HEK293 (cell line): Measurements from ENCODE around the gene NDUFB11.

ENCODE experiments used
- CTCF ChIA-PET: fragments of 350-600 bp; formaldehyde crosslinking; extraction: SDS; loops from one replicate; lab custom pipeline; 2021; ENCODE audit warnings: antibody characterized with exemption; lab: Yijun Ruan, JAX
- POLR2A ChIA-PET: fragments of 300-600 bp; formaldehyde crosslinking; extraction: SDS; loops from one replicate; lab custom pipeline; 2020; ENCODE audit warnings: antibody characterized with exemption, inconsistent platforms; lab: Yijun Ruan, JAX
- H3K27ac ChIP-seq: fragments of 200-500 bp; sonication (Bioruptor generic); 2 replicates; pipeline ENCODE4 v1.5.1; 2014; ENCODE audit warnings: low read depth, low read length, control low read depth, inconsistent platforms; ENCODE audit errors: extremely low read depth
- H3K36me3 ChIP-seq, 2 experiments: fragments of 200-500 bp in 1 of 2; sonication (Bioruptor generic) in 1 of 2; 1 replicate in 1 of 2; 2 replicates in 1 of 2; pipeline ENCODE4 v1.5.1; 2014 to 2017; ENCODE audit warnings: inconsistent platforms in 2 of 2, low read length in 2 of 2; ENCODE audit not compliant: control insufficient read depth in 2 of 2, insufficient read depth in 1 of 2
- H3K4me1 ChIP-seq: fragments of 200-500 bp; sonication (Bioruptor generic); 2 replicates; pipeline ENCODE4 v1.5.1; 2014; ENCODE audit warnings: mild to moderate bottlenecking, low read length, inconsistent platforms; ENCODE audit not compliant: control insufficient read depth, insufficient read depth
- H3K4me3 ChIP-seq: 2 replicates; pipeline ENCODE4 v1.5.1; 2011; ENCODE audit warnings: low read depth, mild to moderate bottlenecking, control low read depth, low read length, moderate library complexity
- H3K9me3 ChIP-seq: fragments of 200-500 bp; sonication (Bioruptor generic); 2 replicates; pipeline ENCODE4 v1.5.1; 2014; ENCODE audit warnings: low read depth, low read length, inconsistent platforms; ENCODE audit not compliant: control insufficient read depth, insufficient read depth
- EGR2 ChIP-seq: fragments of 450-650 bp; formaldehyde crosslinking; IDR thresholded peaks from 2 replicates; pipeline ENCODE4 v1.5.1; 2016; ENCODE audit warnings: low read depth, missing biosample characterization, missing genetic modification characterization
- HIC1 ChIP-seq: fragments of 450-650 bp; formaldehyde crosslinking; IDR thresholded peaks from 2 replicates; pipeline ENCODE4 v1.5.1; 2016; ENCODE audit warnings: missing biosample characterization, missing genetic modification characterization
- KLF7 ChIP-seq: fragments of 450-650 bp; formaldehyde crosslinking; IDR thresholded peaks from 2 replicates; pipeline ENCODE4 v1.5.1; 2016; ENCODE audit warnings: missing biosample characterization, missing genetic modification characterization, borderline replicate concordance
- SP2 ChIP-seq: fragments of 450-650 bp; formaldehyde crosslinking; IDR thresholded peaks from 2 replicates; pipeline ENCODE4 v1.5.1; 2016; ENCODE audit warnings: missing biosample characterization, missing genetic modification characterization
- SP3 ChIP-seq: fragments of 450-650 bp; formaldehyde crosslinking; IDR thresholded peaks from 2 replicates; pipeline ENCODE4 v1.5.1; 2016; ENCODE audit warnings: missing biosample characterization, missing genetic modification characterization
- YY1 ChIP-seq: fragments of 450-650 bp; formaldehyde crosslinking; IDR thresholded peaks from 2 replicates; pipeline ENCODE4 v1.5.1; 2018; ENCODE audit warnings: missing biosample characterization, missing genetic modification characterization
- ZBTB17 ChIP-seq: fragments of 450-650 bp; formaldehyde crosslinking; IDR thresholded peaks from 2 replicates; pipeline ENCODE4 v1.5.1; 2016; ENCODE audit warnings: missing biosample characterization, missing genetic modification characterization
- ZEB2 ChIP-seq: fragments of 450-650 bp; formaldehyde crosslinking; IDR thresholded peaks from 2 replicates; pipeline ENCODE4 v1.5.1; 2016; ENCODE audit warnings: missing biosample characterization, missing genetic modification characterization
- ZFP37 ChIP-seq: fragments of 450-650 bp; formaldehyde crosslinking; IDR thresholded peaks from 2 replicates; pipeline ENCODE4 v1.5.1; 2016; ENCODE audit warnings: missing biosample characterization, missing genetic modification characterization
- ZNF140 ChIP-seq: fragments of 450-650 bp; formaldehyde crosslinking; IDR thresholded peaks from 2 replicates; pipeline ENCODE4 v1.5.1; 2016; ENCODE audit warnings: missing biosample characterization, missing genetic modification characterization
- ZNF169 ChIP-seq: fragments of 450-650 bp; formaldehyde crosslinking; IDR thresholded peaks from 2 replicates; pipeline ENCODE4 v1.5.1; 2016; ENCODE audit warnings: missing biosample characterization, missing genetic modification characterization
- ZNF335 ChIP-seq: fragments of 450-650 bp; formaldehyde crosslinking; conservative IDR thresholded peaks from 2 replicates; pipeline ENCODE4 v1.5.1; 2016; ENCODE audit warnings: missing biosample characterization, missing genetic modification characterization
- ZNF341 ChIP-seq: fragments of 450-650 bp; formaldehyde crosslinking; IDR thresholded peaks from 2 replicates; pipeline ENCODE4; 2016; ENCODE audit warnings: low read depth, missing biosample characterization, missing genetic modification characterization
- ZNF362 ChIP-seq: fragments of 450-650 bp; formaldehyde crosslinking; IDR thresholded peaks from 2 replicates; pipeline ENCODE4 v1.5.1; 2016; ENCODE audit warnings: missing biosample characterization, missing genetic modification characterization
- ZNF394 ChIP-seq: fragments of 450-650 bp; formaldehyde crosslinking; IDR thresholded peaks from 2 replicates; pipeline ENCODE4 v1.5.1; 2016; ENCODE audit warnings: missing biosample characterization, missing genetic modification characterization, mild to moderate bottlenecking, moderate library complexity, borderline replicate concordance
- ZNF449 ChIP-seq: fragments of 450-650 bp; formaldehyde crosslinking; IDR thresholded peaks from 2 replicates; pipeline ENCODE4 v1.5.1; 2017; ENCODE audit warnings: missing biosample characterization, mild to moderate bottlenecking, missing genetic modification characterization, moderate library complexity
- ZNF530 ChIP-seq: fragments of 450-650 bp; formaldehyde crosslinking; IDR thresholded peaks from 2 replicates; pipeline ENCODE4 v1.5.1; 2016; ENCODE audit warnings: low read depth, missing biosample characterization, missing genetic modification characterization
- ZNF629 ChIP-seq: fragments of 450-650 bp; formaldehyde crosslinking; IDR thresholded peaks from 2 replicates; pipeline ENCODE4 v1.5.1; 2017; ENCODE audit warnings: missing biosample characterization, missing genetic modification characterization
- ZNF692 ChIP-seq: fragments of 450-650 bp; formaldehyde crosslinking; IDR thresholded peaks from 2 replicates; pipeline ENCODE4 v1.5.1; 2016; ENCODE audit warnings: missing biosample characterization, missing genetic modification characterization
- ZNF791 ChIP-seq: fragments of 450-650 bp; formaldehyde crosslinking; IDR thresholded peaks from 2 replicates; pipeline ENCODE4 v1.5.1; 2016; ENCODE audit warnings: missing biosample characterization, missing genetic modification characterization
- ZXDB ChIP-seq: fragments of 450-650 bp; formaldehyde crosslinking; IDR thresholded peaks from 2 replicates; pipeline ENCODE4 v1.5.1; 2016; ENCODE audit warnings: missing biosample characterization, missing genetic modification characterization

The NDUFB11 gene

GRCh38 chrX:47191806-47192401 lies 47.4 kb upstream of the NDUFB11 start:
- no peaks in the 10 kb centered on the region for H3K9me3 ChIP-seq
- H3K4me1 ChIP-seq = peaks cover 10% of the 10 kb centered on the region; the same call in 1 of the 2 replicates
- ChIA-PET CTCF (interaction anchor here (0.6 to 2.1 kb wide), 3 partner anchors 179 to 194 kb away, joined by 3 to 11 read pairs (median 8); no protein-coding TSS in a partner anchor), POLR2A (interaction anchor here (0.7 to 2.4 kb wide), 4 partner anchors 11 to 47 kb away, joined by 3 to 26 read pairs (median 8); partner anchors contain the start of genes NDUFB11 and RBM10)
- peaks cover 4 to 26% of the 10 kb centered on the region in 2 experiments; a peak in 2 of 3 replicates for H3K36me3 ChIP-seq
- TF ChIP-seq ZBTB17 (tag by site-specific recombination) = peak; percentile 97
- TF ChIP-seq ZNF791 = no peak
- no peak overlapping the region; the same call in 1 of the 2 replicates for H3K4me3 ChIP-seq
- H3K27ac ChIP-seq = no peak overlapping the region

- H3K27ac ChIP-seq = no peak overlapping the region; the same call in 1 of the 2 replicates
- peaks cover 10% of the 10 kb centered on the region; the same call in 1 of the 2 replicates for H3K4me1 ChIP-seq
- ChIA-PET CTCF (interaction anchor here (0.6 to 2.1 kb wide), 5 partner anchors 180 to 556 kb away, joined by 3 to 11 read pairs (median 5); no protein-coding TSS in a partner anchor), POLR2A (interaction anchor here (0.7 to 2.4 kb wide), 8 partner anchors 11 to 459 kb away, joined by 3 to 26 read pairs (median 4); partner anchors contain the start of genes ELK1, NDUFB11 and RBM10)
- H3K9me3 ChIP-seq = no peaks in the 10 kb centered on the region
- H3K4me3 ChIP-seq = peak overlapping the region; percentile 49
- 0 out of 2 replicates have a peak, but pooled peaks have one; percentile 11 for TF ChIP-seq ZXDB (tag by site-specific recombination)
- peak; percentile 48 for TF ChIP-seq SP2
- no peak for TF ChIP-seq ZNF530 (tag by site-specific recombination)
- TF ChIP-seq ZNF341 (tag by site-specific recombination) = no peak
- TF ChIP-seq ZNF362 (tag by site-specific recombination) = no peak
- peak; percentile 49 for TF ChIP-seq SP3 (tag by site-specific recombination)
- no peak for TF ChIP-seq ZNF169 (tag by site-specific recombination)
- peak; percentile 28 for TF ChIP-seq ZNF335 (tag by site-specific recombination)
- peaks cover 3 to 26% of the 10 kb centered on the region in 2 experiments; a peak in 2 of 3 replicates for H3K36me3 ChIP-seq
Observed at GRCh38 chrX:47191331-47191730, 46.8 kb upstream of the NDUFB11 start.

- H3K4me1 ChIP-seq = peaks cover 7% of the 10 kb centered on the region; the same call in 1 of the 2 replicates
- no peak overlapping the region; the same call in 1 of the 2 replicates for H3K27ac ChIP-seq
- ChIA-PET CTCF (interaction anchor here (0.6 to 2.1 kb wide), 5 partner anchors 159 to 555 kb away, joined by 3 to 11 read pairs (median 4); no protein-coding TSS in a partner anchor), POLR2A (interaction anchor here (0.7 to 2.4 kb wide), 9 partner anchors 10 to 460 kb away, joined by 3 to 26 read pairs (median 5); partner anchors contain the start of genes ELK1, NDUFB11 and RBM10)
- peak overlapping the region; percentile 49 for H3K4me3 ChIP-seq
- H3K36me3 ChIP-seq = peaks cover 0 to 26% of the 10 kb centered on the region in 2 experiments; a peak in 2 of 3 replicates
- no peaks in the 10 kb centered on the region for H3K9me3 ChIP-seq
- TF ChIP-seq EGR2 (tag by site-specific recombination) (0 out of 2 replicates have a peak, but pooled peaks have one; percentile 16), HIC1 (tag by site-specific recombination) (peak; percentile 95), ZFP37 (0 out of 2 replicates have a peak, but pooled peaks have one; percentile 20), KLF7 (0 out of 2 replicates have a peak, but pooled peaks have one; percentile 20), ZNF449 (tag by site-specific recombination) (no peak), ZNF394 (peak; percentile 48; the same call in 1 of the 2 replicates), ZEB2 (tag by site-specific recombination) (peak; percentile 66), ZNF341 (tag by site-specific recombination) (peak; percentile 77), ZNF140 (tag by site-specific recombination) (no peak), YY1 (tag by site-specific recombination) (0 out of 2 replicates have a peak, but pooled peaks have one; percentile 36), ZNF692 (tag by site-specific recombination) (peak; percentile 70; the same call in 1 of the 2 replicates), ZNF629 (tag by site-specific recombination) (peak; percentile 60)
Observed at GRCh38 chrX:47190445-47191269, 46.2 kb upstream of the NDUFB11 start.
